Stimulated activated CD4-positive, alpha-beta T cell treated with anti-CD3 and anti-CD28 coated beads, TNF-alpha, amount 100 ng/mL, for 1 hour (primary cell): Measurements from ENCODE around the gene SND1.

Experiments
- DNase-seq, 3 donors: peaks; one replicate each; pipeline ENCODE4 v3.0.0-alpha.2; 2020; ENCODE audit warnings: low read depth in 3 of 3, low spot score in 1 of 3

Gene SND1

DNA sequence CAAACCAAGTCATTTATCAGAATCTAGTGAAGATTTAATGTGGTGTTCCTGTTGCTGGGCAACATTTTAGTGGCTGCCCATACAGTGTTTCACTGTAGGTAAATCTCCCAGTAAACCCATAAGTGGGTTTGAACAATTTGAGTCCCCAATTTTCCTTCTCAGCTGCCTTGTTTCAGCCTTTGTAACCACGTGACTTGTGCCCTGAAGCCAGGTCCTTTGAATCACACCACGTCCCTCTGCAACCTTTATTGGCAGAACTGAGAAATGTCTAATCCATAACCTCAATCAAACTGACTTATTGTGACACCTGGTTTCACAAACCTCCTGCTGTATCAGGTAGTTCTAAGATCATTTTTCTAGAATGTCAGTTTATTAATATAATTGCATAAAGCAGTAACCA, 30.1 kb downstream of the SND1 start:
- no peak for DNase-seq

DNA sequence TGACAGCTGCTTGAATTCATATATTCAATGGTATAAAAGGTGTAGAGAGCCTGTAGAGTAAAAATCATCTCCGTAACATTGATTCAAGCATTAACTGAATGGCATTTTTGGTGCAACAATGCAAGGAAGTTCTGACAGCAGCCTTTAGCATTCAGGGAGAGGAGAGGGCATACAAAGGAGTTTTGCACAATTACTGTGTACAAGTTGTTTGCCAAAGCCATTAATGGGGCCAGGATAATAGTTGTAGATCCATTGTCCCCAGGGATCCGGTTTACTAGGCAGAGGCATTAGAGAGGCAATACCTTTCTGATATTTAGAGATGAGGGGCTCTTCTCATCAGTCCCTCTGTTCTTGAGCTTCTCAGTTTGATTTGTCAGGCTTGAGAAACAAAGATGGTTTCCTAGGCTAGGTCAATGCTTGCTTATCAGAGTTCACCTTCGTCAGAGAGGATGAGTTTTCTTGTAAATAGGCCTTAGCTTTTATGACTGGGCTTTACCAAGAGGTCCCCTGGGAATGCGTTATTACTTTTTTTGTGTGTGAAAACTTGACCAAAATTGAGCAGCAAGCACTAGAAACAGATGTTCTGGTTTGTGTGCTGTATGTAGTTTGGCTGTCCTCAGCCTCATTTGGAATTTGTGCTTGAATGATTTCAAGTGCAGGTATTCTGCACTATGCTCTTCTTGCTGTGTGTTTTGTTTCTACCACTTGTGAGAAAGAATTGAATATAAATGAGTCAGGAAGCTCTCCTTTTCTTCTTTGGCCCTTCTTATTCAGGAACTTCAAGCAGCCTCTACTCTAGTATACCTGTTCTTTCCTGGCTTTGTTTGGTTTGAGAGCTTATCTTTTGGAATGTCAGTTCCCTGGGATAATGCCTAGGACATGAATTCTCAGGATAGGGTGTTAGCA, 32.0 kb downstream of the SND1 start:
- DNase-seq, result no peak

DNA sequence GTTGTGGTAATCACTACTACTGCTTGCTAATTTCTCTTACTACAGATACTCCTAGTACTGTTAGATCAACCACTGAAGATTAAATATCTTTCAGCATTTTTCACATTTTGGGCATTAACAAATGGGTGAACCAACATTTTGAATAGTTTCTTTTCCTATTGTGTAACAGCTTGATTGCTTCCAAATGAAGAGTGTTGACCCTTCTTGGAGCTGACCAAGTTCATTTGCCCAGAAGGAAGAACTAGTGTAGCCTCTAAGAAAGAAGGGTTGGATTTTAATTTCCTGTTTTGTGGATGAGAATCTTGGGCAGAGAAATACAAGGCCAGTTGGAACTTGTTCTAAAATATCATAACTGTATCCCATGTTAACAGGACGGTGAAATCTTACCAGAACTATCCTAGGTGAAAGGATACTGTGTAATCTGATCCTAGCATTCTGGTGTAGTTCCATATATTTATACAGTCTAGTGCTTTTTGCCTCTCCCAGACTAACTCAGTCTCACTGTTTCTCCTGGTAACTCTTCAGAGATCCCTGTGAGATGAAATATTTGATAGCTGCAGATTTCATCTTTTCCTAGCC, 37.3 kb downstream of the SND1 start:
- DNase-seq, result no peak

DNA sequence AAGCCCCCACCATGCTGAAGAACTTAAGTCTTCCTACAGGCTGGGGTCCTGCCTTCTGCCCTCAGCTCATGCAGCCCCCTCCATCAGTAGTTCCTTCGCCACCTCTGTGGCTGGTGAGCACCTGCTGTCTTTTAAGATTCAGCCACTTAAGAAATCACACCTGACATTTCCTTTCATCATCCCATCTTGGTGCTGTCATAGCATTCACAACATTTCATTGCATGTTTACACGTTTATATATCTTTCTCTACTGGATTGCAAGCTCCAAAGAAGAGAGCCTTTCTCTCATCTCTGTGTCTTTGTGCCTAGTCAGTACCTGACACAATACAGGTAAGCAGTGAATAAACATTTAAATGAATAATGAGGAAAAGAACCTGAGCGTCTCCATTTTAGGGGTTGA, 38.3 kb downstream of the SND1 start:
- no peak for DNase-seq

DNA sequence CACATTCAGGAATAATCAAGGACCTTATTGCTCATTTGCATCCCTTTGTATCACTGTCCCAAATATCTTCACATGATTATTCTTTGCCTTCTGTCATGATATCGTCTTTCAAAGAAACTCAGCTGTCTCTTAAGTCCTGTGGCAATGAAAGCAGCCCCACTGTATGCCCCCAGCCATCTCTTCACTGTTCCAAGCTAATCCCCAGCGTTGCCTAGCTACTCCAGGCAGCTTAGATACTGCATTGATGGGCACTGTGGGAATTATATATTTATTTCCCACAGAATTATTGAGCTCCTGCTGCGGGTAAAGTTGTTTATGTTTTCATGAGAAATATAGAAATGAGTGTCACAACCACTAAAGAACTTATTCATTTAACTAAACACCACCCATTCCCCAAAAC, 38.8 kb downstream of the SND1 start:
- DNase-seq, result no peak

DNA sequence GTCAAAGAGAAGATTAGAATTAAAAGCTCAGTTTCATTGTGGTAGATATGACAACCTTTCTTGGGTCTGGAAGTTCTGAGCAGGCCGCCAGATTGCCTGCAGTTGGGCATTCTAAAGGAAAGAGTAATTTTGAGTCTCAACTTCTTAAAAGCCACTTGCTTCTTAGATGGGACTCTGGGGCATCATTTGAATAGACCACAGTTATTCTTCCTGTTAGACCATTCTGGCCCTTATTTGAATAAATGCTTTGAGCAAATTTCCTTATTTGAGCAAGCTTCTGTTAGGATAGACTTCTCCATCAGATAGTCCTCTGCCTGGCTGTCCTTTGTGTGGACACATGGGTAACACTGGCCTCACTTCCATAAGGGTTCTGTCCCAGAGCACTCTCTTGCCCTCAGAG, 40.2 kb downstream of the SND1 start:
- no peak for DNase-seq

DNA sequence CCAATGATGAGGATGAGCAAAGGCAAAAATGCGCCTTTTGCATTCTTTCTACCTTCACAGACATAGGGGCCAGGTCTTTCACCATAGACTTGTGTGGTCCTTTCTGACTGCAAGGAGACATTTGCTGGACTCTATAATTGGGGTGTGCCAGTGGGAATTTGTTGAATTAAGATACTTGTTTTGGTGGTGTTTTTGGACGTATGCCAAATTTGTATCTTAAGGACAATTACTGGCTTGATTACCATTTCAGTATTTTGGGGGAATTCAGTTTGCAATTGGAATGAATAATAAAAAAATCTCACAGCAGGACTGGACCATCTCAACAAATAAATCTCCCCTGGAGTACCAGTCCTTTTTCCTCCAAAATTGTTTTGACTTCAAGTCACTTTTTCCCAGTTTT, 47.9 kb downstream of the SND1 start:
- no peak for DNase-seq

DNA sequence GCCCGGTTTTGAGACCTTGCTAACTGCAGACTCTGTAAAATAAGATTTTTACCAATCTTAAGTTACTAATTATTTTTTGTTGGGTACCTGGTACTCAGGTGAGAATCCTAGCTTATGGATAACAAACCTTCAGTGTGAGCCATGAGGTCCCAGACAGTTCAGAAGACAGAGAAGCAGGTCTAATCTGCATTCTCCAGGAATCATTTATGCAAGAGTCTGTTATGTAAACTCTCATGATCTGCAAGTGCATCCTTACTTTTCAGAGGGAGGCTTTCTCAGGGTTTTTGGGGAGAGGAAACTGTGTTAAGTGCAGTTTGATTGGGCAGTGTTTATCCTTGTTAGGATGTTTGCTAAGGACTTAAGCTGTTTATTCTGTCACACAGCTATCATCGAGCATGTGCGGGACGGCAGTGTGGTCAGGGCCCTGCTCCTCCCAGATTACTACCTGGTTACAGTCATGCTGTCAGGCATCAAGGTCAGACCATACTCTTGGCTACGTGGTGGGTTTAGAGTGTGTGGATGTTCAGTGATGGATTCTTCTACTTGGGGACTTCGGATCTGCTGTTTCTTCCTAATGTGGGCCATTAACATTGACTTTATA, 50.2 kb downstream of the SND1 start:
- DNase-seq, result no peak

DNA sequence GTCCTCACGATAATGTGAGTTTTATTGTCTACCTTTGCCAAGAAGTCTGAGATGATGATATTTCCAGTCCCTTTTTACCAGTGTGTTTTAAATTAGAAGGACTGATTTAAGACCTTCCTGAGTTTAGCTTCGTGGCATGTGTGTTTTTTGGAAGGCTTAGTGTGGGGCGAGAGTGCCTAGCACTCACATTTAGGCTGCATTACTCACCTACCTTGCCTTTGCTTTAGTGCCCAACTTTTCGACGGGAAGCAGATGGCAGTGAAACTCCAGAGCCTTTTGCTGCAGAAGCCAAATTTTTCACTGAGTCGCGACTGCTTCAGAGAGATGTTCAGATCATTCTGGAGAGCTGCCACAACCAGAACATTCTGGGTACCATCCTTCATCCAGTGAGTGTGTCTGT, 50.9 kb downstream of the SND1 start:
- DNase-seq, result no peak

DNA sequence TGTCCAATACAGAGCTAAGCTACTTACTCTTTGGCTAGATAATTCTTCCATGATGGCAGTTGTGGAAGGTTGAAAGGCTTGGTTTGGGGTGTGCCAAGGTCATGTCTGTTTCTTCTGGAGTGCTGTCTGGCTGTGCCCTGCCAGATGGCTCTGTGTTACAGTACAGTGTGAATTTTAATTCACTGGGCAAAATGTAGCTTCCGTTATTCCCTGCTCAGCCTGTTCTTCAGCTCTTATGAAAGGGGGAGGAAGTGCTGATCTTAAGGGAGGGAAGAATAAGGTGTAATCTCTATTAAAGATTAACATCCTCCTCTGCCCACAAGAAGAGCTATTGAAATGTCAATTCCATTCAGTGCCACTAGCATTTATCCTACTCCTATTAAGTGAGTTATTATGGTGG, 52.2 kb downstream of the SND1 start:
- no peak for DNase-seq

DNA sequence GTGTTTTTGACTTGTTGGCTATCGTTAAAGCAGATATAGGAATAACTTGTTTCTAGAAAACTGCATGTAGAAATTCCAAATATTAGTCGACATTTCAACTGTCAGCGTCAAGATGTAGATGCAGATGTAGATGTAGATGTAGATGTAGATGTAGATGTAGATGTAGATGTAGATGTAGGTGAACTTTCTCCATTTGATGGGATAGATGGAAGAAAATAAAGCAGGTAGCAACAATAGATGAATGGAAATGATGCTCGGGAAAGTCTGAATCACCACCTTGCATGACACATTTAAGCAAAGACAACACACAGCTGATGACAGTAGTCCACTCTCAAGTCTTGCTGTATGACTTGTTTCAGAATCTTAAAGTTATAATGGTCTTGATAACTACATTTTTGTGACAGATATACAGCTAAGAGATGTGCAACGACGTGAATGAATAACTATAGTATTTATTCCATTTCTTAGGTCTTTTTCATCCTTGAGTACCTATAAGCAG, 53.5 kb downstream of the SND1 start:
- DNase-seq, result no peak

DNA sequence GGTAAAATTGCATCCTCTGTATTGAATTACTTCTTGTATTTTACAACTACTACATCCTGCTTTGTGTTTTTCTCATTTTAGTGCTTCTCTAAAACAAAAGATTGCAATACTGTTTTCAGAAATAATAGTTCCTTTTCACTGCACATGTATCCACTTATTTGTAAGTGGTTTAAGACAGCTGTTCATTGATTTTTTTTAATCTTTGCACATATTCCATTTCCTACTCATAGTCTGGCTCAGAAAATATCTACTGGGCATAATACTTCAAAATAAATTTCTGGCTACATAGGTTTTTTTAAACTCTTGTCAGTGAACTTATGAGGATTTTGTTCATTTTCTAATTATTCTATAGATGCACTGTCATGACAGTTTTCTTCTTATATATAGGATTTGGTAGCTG, 54.8 kb downstream of the SND1 start:
- DNase-seq, result no peak

DNA sequence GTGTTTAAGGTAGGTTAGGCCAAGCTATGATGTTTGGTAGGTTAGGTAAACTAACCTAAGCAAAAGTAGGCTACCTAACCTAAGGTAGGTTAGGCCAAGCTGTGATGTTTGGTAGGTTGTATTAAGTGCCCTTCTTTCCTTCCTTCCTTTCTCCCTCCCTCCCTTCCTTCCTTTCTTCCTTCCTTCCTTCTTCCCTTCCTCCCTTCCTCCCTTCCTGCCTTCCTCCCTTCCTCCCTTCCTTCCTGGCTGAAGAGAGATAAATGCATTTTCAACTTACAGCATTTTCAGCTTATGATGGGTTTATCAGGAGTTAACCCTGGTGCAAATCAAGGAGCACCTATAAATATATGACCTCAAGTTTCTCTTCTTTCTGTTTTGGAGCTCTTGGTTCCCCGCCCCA, 56.2 kb downstream of the SND1 start:
- DNase-seq, result no peak

DNA sequence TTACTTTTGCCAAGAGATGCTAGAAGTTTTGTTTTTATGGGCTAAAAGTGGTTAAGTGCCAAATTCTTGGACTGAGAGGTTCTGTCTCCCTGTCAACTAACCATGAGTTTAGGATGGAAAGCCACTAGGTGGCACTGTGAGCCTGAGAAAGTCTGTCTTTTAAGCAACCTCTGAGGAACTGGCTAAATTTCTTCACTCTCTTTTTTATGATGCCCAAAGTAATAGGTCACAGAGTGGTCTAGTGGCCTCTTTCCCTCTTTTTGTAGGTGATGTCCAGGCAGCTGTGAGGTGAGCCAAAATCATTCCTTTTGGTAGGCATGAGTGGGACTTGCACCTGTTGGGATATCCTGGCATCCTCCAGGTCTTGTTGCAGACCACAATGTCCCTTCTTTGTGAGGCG, 56.8 kb downstream of the SND1 start:
- DNase-seq, result peak; percentile 16 to 28 (median 20)

DNA sequence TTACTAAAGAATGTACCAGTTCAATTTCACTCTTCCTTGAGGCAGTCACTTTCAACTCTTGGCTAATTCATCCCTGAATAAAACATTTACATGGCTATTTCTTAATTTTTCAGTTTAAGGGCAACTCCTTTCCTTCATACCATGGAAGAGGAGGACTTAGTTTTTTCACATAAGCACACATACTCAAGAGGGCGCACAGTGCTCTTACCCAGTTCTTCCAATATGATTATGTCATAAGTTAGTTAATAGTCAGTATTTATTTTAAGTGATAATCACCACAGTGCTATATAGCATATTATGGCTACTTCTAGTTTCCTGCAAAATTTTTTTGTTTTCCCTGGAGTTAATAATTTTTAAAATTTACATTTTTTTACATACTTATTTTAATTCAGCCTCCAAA, 58.6 kb downstream of the SND1 start:
- DNase-seq, result no peak

DNA sequence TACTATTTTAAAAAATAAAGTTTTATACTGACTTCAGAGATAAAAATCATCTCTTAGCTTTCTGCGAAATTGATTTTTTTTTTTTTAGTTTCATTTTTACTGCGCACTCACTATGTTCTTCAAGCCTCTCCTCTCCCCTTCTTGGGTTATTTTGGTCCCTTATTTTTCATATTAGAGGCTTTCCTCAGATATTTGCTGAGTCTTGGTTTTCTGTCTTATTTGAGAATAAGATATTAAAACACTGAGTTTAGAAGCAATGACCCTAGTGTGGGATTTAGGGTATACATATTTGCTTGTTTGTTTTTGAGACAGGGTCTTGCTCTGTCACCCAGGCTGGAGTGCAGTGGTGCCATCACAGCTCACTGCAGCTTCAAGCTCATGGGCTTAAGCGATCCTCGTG, 59.9 kb downstream of the SND1 start:
- DNase-seq, result no peak

DNA sequence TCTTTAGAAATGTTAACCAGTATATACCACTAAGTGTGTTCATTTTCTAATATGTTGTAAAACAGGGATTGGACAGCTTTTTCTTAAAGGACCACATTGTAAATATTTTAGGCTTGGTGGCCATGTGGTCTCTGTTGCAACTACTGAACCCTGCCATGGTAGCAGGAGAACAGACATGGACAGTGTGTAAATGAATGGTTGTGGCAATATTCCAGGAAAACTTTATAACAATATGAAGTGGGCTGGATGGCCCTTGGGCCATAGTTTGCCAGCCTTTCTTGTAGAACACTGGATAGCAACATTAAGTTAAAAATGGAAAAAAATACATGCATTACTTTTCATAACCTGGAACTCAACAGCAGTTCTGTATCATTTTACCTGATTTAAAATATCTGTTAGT, 61.0 kb downstream of the SND1 start:
- DNase-seq, result no peak

DNA sequence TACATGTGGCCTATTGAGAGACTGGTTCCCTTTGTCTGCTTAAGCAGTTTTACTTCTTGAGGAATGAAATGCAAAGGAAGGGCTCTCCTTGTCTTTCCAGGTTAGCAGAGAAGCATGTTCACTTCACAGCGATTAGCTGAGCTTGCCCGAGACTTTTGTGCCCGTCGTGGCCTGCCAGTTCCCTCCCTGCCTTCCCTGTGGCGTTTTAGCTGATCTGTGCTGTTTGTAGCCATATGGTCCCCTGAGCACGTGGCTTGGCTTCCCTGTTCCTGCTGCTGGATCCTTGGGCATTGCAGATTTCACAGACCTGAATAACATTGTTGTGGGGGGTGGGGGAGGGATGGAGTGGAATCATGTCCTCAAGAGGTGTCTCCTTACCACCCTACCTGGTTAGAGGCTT, 61.8 kb downstream of the SND1 start:
- DNase-seq, result no peak

DNA sequence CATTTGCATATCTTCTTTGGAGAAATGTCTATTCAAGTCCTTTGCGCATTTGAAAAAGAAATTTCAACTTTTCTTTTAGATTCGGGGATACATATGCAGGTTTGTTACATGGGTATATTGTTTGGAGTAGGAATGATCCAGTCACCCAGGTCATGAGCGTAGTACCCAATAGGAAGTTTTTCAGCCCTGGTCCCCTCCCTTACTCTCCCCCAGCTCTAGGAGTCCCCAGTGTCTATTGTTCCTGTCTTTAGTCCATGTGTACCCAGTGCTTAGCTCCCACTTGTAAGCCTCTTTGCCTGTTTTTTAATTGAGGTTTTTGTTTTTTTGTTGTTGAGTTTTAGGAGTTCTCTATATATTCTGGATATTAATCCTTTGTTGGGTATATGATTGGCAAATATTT, 63.3 kb downstream of the SND1 start:
- DNase-seq, result no peak

DNA sequence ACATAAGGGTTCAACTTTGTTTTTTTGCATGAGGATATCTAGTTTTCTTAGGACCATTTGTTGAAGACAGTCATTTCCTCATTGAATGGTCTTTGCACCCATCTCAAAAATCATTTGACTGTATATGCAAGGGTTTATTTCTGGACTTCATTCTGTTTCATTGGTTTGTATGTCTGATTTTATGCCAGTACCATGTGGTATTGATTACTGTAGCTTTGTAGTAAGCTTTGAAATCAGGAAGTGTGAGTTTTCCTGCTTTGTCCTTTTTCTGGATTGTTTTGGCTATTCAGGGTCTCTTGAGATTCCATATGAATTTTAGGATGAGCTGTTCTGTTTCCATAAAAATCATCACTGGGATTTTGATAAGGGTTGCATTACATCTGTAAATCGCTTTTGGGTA, 63.9 kb downstream of the SND1 start:
- DNase-seq, result no peak

DNA sequence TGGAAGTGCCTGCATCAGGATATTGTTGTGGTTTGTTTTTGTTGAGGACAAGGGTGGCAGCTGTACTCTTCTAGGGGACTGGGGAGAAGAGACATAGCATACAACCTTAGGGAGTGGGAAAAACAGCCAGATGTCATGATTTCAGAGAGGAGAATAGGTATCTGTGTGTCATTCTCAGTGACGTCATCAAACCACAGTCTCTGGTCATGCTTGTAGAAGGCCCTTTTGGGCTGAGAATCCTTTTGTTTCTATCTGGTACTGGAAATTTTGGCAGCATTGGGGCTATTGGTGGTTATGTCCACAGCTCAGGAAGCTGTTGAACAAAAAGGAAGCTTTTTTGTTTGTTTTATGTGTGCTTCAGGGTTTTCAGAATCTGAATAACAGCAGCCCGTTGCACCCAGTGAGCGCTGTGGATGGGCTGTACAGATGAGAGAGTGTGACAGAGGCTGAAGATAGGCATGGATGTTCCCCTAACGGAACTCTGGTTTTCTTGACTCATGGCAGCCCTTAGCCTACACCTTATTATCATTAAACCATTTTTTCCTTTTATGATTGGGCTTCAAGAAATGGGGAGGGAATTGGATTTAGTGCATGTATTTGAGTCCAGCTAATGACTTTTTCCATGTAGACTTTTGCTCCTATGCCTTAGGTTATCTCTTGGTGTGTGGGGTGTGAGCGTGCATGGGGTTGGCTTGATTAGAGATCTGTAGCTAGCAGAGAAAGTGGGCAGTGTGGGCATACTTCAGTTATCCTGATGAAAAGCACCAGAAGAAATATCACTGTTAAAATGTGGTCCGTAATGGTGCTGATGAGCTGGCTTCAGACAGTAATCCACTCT, 65.7 kb downstream of the SND1 start:
- DNase-seq, result no peak

DNA sequence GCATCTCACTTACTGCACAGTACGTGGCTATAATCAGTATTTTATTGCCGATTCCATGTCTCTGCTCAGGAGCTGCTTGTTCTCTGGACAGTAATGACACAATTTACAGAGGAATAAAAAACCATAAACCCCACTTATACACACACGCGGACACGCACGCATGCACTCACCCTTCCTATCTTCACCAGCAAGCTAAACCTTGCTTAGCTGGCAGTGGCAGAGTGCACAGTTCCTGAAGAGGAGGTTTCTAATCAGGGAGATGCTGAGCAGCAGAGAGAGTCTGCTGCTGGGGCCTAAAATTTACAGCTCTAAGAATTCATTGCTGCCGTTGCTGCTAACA, 66.3 kb downstream of the SND1 start:
- no peak for DNase-seq
